RWPE2 (cell line): ENCODE results near the gene KLF11.

ENCODE experiments used
- ATAC-seq: fragments of 200-7000 bp; cut with Tn5 transposase; 3 replicates; pipeline ENCODE4 v1.9.1; 2021; ENCODE audit warnings: low read depth
- DNase-seq: peaks from one replicate; pipeline ENCODE4 v3.0.0-alpha.2; 2020; ENCODE audit warnings: low spot score
- H3K27ac ChIP-seq: fragments of 450-650 bp; 2 replicates; pipeline ENCODE4 v1.5.1; 2017; ENCODE audit warnings: mild to moderate bottlenecking; ENCODE audit not compliant: poor library complexity, severe bottlenecking
- H3K27me3 ChIP-seq: fragments of 250-450 bp; sonication (Bioruptor Pico); 2 replicates; pipeline ENCODE4 v1.5.1; 2021; ENCODE audit warnings: mild to moderate bottlenecking, moderate library complexity; ENCODE audit not compliant: insufficient read depth, poor library complexity, severe bottlenecking
- H3K36me3 ChIP-seq: fragments of 250-450 bp; sonication (Bioruptor Pico); 2 replicates; pipeline ENCODE4 v1.5.1; 2020; ENCODE audit warnings: low read depth, mild to moderate bottlenecking, moderate library complexity
- H3K4me1 ChIP-seq: fragments of 250-450 bp; sonication (Bioruptor Pico); 2 replicates; pipeline ENCODE4 v1.5.1; 2021; ENCODE audit warnings: mild to moderate bottlenecking, moderate library complexity; ENCODE audit not compliant: insufficient read depth, poor library complexity, severe bottlenecking
- H3K4me3 ChIP-seq: fragments of 250-450 bp; sonication (Bioruptor Pico); 2 replicates; pipeline ENCODE4 v1.5.1; 2021; ENCODE audit warnings: mild to moderate bottlenecking, moderate library complexity; ENCODE audit not compliant: severe bottlenecking
- H3K9me3 ChIP-seq: fragments of 250-450 bp; sonication (Bioruptor Pico); 2 replicates; pipeline ENCODE4 v1.5.1; 2021; ENCODE audit warnings: mild to moderate bottlenecking, moderate library complexity; ENCODE audit not compliant: severe bottlenecking
- CTCF ChIP-seq: fragments of 450-650 bp; IDR thresholded peaks from one replicate; pipeline ENCODE4 v1.5.1; 2017; ENCODE audit warnings: mild to moderate bottlenecking, moderate library complexity; ENCODE audit not compliant: poor library complexity, severe bottlenecking

Gene KLF11

GRCh38 chr2:10078001-10078400 is 34.7 kb downstream of the KLF11 start:
- ATAC-seq (no peak), DNase-seq (no peak)
- no peak overlapping the region for H3K4me3 ChIP-seq
- no peak for TF ChIP-seq CTCF
- no peaks in the 10 kb centered on the region for H3K36me3 ChIP-seq
- H3K27me3 ChIP-seq, result peaks cover 36% of the 10 kb centered on the region
- H3K4me1 ChIP-seq, result no peaks in the 10 kb centered on the region
- H3K27ac ChIP-seq, result no peak overlapping the region
- no peaks in the 10 kb centered on the region for H3K9me3 ChIP-seq

DNA sequence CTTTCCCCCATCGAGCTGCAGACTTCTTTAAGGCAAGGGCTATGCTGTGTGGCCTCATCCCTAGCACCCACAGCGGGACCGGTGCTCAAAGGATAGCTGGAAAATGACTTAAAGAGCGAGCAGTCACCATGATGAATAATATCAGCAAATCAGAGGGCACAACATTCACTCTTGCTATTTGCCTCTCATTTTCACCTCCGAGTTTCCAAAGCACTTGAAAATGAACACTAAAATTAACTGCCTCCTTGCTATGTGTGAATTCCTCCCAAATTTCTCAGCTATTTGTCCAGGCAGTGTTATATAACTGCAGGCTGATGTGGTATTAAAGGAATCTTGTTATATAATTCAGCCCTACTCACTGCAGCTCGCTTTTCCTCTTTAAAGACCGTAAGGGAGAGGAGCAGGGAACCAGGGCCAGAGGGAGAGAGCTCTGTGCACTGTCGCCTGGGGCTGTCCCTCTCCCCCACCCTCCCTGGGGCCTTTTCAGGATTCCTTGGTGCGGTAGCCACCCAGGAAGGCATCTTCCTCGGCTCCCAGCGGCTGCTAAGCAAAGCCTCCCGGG is 35.4 kb downstream of the KLF11 start:
- no peaks in the 10 kb centered on the region for H3K36me3 ChIP-seq
- no peak overlapping the region for H3K27ac ChIP-seq
- no peaks in the 10 kb centered on the region for H3K9me3 ChIP-seq
- no peaks in the 10 kb centered on the region for H3K4me1 ChIP-seq
- DNase-seq (no peak), ATAC-seq (0 out of 3 replicates have a peak, but pooled peaks have one; percentile 15)
- H3K27me3 ChIP-seq, result peaks cover 43% of the 10 kb centered on the region
- no peak for TF ChIP-seq CTCF
- H3K4me3 ChIP-seq, result peak overlapping the region; percentile 54

DNA sequence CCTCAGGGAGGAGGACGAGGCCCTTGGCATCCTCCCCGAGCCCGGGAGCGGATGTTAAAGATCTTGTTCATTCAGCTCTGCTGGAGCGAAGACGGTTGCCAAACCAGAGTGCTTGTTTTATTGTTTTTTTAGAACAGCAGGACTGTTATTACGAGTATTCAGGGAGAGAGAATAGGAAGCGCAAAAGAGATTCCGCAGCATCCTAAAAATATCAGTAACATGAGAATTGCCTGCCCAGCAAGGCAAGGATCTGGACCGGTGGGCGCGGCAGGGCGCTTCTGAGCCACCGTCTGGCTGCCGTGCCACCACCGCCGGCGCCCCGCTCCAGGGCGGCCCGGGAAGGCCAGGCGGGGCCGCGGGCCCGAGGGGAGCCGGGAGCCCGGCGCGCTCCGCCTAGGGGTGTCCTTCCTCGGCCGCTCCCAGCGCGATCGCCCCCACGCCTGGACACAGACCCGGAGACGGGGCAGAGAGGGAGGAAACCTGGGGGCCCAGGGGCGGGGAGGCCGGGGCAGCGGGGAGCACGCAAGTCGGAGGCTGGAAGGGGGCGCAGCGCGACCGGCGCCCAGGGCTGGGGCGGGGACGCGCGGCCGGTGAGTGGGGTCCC is 36.0 kb downstream of the KLF11 start:
- H3K36me3 ChIP-seq, result no peaks in the 10 kb centered on the region
- no peaks in the 10 kb centered on the region for H3K9me3 ChIP-seq
- no peak for TF ChIP-seq CTCF
- H3K27me3 ChIP-seq, result peaks cover 49% of the 10 kb centered on the region
- peak overlapping the region; percentile 54 for H3K4me3 ChIP-seq
- peak; percentile 74 for ATAC-seq
- no peaks in the 10 kb centered on the region for H3K4me1 ChIP-seq
- DNase-seq, result no peak
- no peak overlapping the region for H3K27ac ChIP-seq

DNA sequence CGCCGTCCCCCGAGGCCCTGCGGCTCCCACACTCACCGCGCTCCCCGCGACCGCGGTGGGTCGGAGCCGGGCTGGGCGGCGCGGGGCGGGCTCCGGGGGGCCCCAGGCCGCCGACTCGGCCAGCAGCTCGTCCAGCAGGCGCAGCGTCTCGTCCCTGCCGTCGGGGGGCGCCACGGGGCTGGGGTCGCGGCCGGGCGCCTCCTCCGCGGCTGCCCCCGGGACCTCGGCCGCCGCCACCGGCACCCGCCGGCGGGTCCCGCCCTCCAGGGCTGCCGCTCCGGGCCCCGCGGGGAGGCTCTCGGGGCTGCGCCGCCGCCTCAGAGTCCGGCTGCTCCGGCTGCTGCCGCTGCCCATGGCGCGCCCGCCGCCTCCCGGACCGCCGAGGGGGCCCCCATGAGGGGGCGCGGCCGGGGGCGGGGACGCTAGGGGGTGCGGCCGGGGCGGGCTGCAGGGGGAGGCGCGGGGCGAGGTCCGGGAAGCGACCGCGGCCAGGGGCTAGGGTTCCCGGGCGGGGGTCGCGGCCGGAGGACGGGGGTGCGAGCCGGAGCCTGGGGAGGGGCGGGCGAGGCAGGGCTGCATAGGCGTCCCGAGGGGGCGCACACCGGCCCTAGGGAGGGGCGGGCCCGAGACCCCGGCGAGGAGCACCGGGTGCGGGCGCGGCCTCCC is 36.7 kb downstream of the KLF11 start, which contains the start of gene CYS1:
Gene CYS1 (minus strand): TSS at position 542 of the 666 bp plus-strand sequence. CDS start 188 bp downstream, at position 354.
- Histone ChIP-seq H3K4me3 (peak within 1 kb of the TSS; percentile 54), H3K4me1 (no peaks in the 10 kb centered on the region), H3K9me3 (no peaks in the 10 kb centered on the region), H3K27me3 (peaks cover 52% of the 10 kb centered on the region), H3K27ac (no peak within 1 kb of the TSS), H3K36me3 (no peaks in the 10 kb centered on the region)
- DNase-seq (no peak), ATAC-seq (0 out of 3 replicates have a peak, but pooled peaks have one; percentile 22)
- TF ChIP-seq CTCF, result peak; percentile 53
